Type B pancreatic cell (in vitro differentiated cells): ENCODE measurements around the gene KIF16B. TPM values are rescaled to one million over a fixed set of nuclear protein-coding genes. Genes with fewer than 3 reads are reported as not detected.

ENCODE experiments used
- DNase-seq: peaks from one replicate; pipeline ENCODE4 v3.0.0; 2021; ENCODE audit warnings: mixed read lengths; ENCODE audit not compliant: unreplicated experiment; ENCODE audit errors: extremely low spot score
- H3K27ac Mint-ChIP-seq: 2 replicates; pipeline ENCODE4 v1.8.0; 2021; ENCODE audit warnings: mild to moderate bottlenecking, mixed read lengths
- H3K27me3 Mint-ChIP-seq: 2 replicates; pipeline ENCODE4 v1.8.0; 2021; ENCODE audit warnings: mixed read lengths
- H3K36me3 Mint-ChIP-seq: 2 replicates; pipeline ENCODE4 v1.8.0; 2021; ENCODE audit warnings: mixed read lengths
- H3K4me1 Mint-ChIP-seq: one replicate; pipeline ENCODE4 v1.8.0; 2021; ENCODE audit warnings: mixed read lengths; ENCODE audit not compliant: unreplicated experiment
- H3K4me3 Mint-ChIP-seq: 2 replicates; pipeline ENCODE4 v1.8.0; 2021; ENCODE audit warnings: mild to moderate bottlenecking, mixed read lengths
- H3K9me3 Mint-ChIP-seq: 2 replicates; pipeline ENCODE4 v1.8.0; 2021; ENCODE audit warnings: mixed read lengths
- CTCF ChIP-seq: fragments of 200-600 bp; sonication (generic); conservative IDR thresholded peaks from 2 replicates; pipeline ENCODE4 v1.5.0; 2021; ENCODE audit warnings: antibody characterized with exemption, mild to moderate bottlenecking
- total RNA-seq: library from RNA; stranded (reverse); gene quantifications from 2 replicates; pipeline ENCODE4 v1.2.1, GENCODE V29; 2021; ENCODE audit warnings: low replicate concordance

The KIF16B gene
- total RNA-seq, 1 donor from 2014 or later: 10.3 TPM

GRCh38 chr20:16588241-16588640 lies 15.0 kb upstream of the KIF16B start:
- Mint-ChIP-seq H3K4me1 (no peaks in the 10 kb centered on the region), H3K36me3 (no peaks in the 10 kb centered on the region), H3K4me3 (no peak overlapping the region), H3K9me3 (no peaks in the 10 kb centered on the region), H3K27ac (no peak overlapping the region), H3K27me3 (peaks cover 4% of the 10 kb centered on the region)
- DNase-seq: no peak
- no peak for TF ChIP-seq CTCF

DNA sequence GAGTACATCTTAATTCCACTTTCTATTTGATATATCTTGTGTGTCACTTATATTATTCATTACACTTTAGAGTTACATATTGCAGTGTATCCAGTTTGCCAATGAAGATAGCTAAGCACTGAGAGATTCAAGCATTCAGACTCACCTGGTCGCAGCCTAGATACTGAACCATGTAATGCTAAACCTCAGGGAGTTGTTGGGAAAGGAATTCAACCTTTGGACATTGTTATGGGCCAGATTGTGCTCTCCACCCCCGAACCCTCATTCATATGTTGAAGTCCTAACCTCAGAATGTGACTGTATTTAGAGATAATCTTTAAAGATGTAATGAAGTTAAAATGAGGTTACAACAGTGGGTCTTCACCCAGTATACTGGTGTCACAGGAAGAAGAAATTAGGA lies 13.8 kb upstream of the KIF16B start:
- no peak for TF ChIP-seq CTCF
- no peak for DNase-seq
- H3K9me3 Mint-ChIP-seq: no peaks in the 10 kb centered on the region
- H3K36me3 Mint-ChIP-seq: no peaks in the 10 kb centered on the region
- no peaks in the 10 kb centered on the region for H3K27me3 Mint-ChIP-seq
- H3K4me3 Mint-ChIP-seq: no peak overlapping the region
- H3K4me1 Mint-ChIP-seq: no peaks in the 10 kb centered on the region
- H3K27ac Mint-ChIP-seq: no peak overlapping the region

GRCh38 chr20:16583474-16583873 lies 10.2 kb upstream of the KIF16B start:
- Mint-ChIP-seq H3K4me1 (peaks cover 20% of the 10 kb centered on the region), H3K4me3 (no peak overlapping the region), H3K27ac (no peak overlapping the region), H3K27me3 (no peaks in the 10 kb centered on the region), H3K36me3 (no peaks in the 10 kb centered on the region), H3K9me3 (peaks cover 5% of the 10 kb centered on the region)
- no peak for DNase-seq
- no peak for TF ChIP-seq CTCF

DNA sequence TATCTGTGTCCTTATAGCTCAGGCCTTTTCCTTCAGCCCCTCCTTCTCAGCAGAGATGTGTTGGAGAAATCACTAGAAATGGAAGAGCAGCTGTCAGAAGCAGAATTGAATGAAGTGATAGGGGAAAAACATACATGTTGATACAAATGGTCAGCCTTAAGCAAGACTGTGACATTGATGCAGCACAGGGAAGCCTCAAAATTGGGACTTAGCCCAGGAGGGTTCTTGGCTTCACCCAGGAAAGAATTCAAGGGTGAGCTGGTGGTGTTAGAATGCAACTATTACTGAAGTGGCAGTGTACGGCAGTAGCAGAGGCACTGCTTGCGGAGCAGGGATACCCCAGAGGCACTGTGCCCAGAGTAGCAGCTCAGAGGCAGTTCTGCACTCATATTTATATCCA lies 8.0 kb upstream of the KIF16B start:
- Mint-ChIP-seq H3K4me1 (peaks cover 20% of the 10 kb centered on the region), H3K9me3 (peaks cover 5% of the 10 kb centered on the region), H3K27ac (no peak overlapping the region), H3K4me3 (no peak overlapping the region), H3K27me3 (no peaks in the 10 kb centered on the region), H3K36me3 (no peaks in the 10 kb centered on the region)
- no peak for DNase-seq
- no peak for TF ChIP-seq CTCF

DNA sequence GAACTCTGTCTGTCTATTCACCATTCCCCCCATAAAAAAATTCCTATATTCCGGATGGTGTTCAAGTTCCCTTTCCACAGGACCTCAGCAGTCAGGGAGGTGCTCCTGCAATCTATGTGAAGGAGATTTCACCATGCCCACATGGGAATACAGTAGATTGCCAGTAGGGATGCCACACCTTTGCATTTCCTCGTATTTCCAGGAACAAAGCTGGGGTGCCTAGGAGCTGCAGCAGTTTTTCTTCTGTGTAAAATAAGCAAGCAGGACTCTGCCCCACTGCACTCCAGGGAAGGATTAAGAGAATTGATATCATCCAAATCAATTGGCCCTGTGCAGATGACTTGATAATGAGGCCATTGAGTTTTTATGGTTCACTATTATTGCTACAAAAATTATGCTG lies 7.4 kb upstream of the KIF16B start:
- no peaks in the 10 kb centered on the region for H3K27me3 Mint-ChIP-seq
- H3K9me3 Mint-ChIP-seq: peaks cover 5% of the 10 kb centered on the region
- peaks cover 20% of the 10 kb centered on the region for H3K4me1 Mint-ChIP-seq
- H3K4me3 Mint-ChIP-seq: no peak overlapping the region
- no peak overlapping the region for H3K27ac Mint-ChIP-seq
- TF ChIP-seq CTCF: no peak
- DNase-seq: no peak
- no peaks in the 10 kb centered on the region for H3K36me3 Mint-ChIP-seq

GRCh38 chr20:16580147-16580546 lies 6.9 kb upstream of the KIF16B start:
- DNase-seq: no peak
- peaks cover 24% of the 10 kb centered on the region for H3K4me1 Mint-ChIP-seq
- H3K36me3 Mint-ChIP-seq: no peaks in the 10 kb centered on the region
- peaks cover 5% of the 10 kb centered on the region for H3K9me3 Mint-ChIP-seq
- H3K4me3 Mint-ChIP-seq: no peak overlapping the region
- H3K27ac Mint-ChIP-seq: no peak overlapping the region
- H3K27me3 Mint-ChIP-seq: no peaks in the 10 kb centered on the region
- TF ChIP-seq CTCF: no peak
